NOMO-1 (cell line): Measurements from ENCODE around the gene RGS6.

Experiments
- DNase-seq, 2 experiments: peaks; one replicate each; lab custom pipeline; 2025; ENCODE audit not compliant: unreplicated experiment in 2 of 2; lab: John Stamatoyannopoulos, UW

The RGS6 gene

GRCh38 chr14:72217135-72217534, 284.9 kb downstream of the RGS6 start:
- no peak for DNase-seq

GRCh38 chr14:72222046-72222445, 289.8 kb downstream of the RGS6 start:
- no peak for DNase-seq

- no peak for DNase-seq
Observed at GRCh38 chr14:72236629-72237028, 304.4 kb downstream of the RGS6 start.

GRCh38 chr14:72237722-72238666, 305.8 kb downstream of the RGS6 start:
- DNase-seq = peak in 1 of 2 experiments; percentile 31

GRCh38 chr14:72243309-72244293, 311.4 kb downstream of the RGS6 start:
- DNase-seq = no peak

- DNase-seq = no peak
Observed at GRCh38 chr14:72247896-72248465, 315.8 kb downstream of the RGS6 start.

- no peak for DNase-seq
Observed at GRCh38 chr14:72253503-72253902, 321.3 kb downstream of the RGS6 start.

- no peak for DNase-seq
Observed at GRCh38 chr14:72254202-72254936, 322.1 kb downstream of the RGS6 start.

- no peak for DNase-seq
Observed at GRCh38 chr14:72254937-72255472, 322.8 kb downstream of the RGS6 start.

- DNase-seq = no peak
Observed at GRCh38 chr14:72256055-72256454, 323.8 kb downstream of the RGS6 start.

- no peak for DNase-seq
Observed at GRCh38 chr14:72261068-72261467, 328.8 kb downstream of the RGS6 start.

GRCh38 chr14:72262771-72263170, 330.5 kb downstream of the RGS6 start:
- DNase-seq = no peak

GRCh38 chr14:72264716-72265115, 332.5 kb downstream of the RGS6 start:
- DNase-seq = no peak

GRCh38 chr14:72270147-72270727, 338.0 kb downstream of the RGS6 start:
- no peak for DNase-seq

- DNase-seq = no peak
Observed at GRCh38 chr14:72270749-72271148, 338.5 kb downstream of the RGS6 start.

- DNase-seq = no peak
Observed at GRCh38 chr14:72275242-72275641, 343.0 kb downstream of the RGS6 start.

GRCh38 chr14:72278316-72278715, 346.1 kb downstream of the RGS6 start:
- no peak for DNase-seq

GRCh38 chr14:72284176-72284575, 351.9 kb downstream of the RGS6 start:
- DNase-seq = no peak

- DNase-seq = no peak
Observed at GRCh38 chr14:72290241-72290640, 358.0 kb downstream of the RGS6 start.
